ENCODE data around the gene DENND4B.

DNA sequence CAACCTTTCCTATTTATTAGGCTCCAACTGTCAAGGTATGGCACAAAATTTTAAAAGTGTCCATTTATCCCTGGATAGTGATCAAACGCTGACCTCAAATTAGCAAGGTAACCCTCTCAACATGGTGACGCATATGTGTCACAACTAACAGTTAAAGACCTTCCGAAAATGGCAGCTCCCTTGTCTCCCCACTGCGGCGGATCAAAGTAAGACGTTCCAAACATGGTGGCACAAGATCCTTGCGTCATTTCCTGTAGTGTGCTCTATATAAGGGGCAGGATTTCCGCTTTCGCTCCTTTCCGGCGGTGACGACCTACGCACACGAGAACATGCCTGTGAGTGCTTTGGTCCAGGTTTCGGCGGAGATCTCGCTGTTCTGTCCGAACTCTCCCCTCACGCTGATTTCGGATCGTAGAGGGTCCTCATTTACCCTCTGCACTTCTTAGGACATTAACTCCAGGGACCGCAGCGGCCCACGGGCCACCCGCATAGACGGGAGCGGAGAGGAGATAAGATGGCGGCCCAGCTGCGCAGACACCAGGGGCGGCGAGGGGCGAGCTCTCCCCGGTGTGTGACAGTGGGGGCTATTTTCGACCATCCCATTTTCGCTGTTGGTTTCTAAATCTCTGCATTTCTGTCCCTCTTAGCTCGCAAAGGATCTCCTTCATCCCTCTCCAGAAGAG, 44.1 kb upstream of the DENND4B start, which contains the start of gene RPS27:
- TF ChIP-seq, protein P1, sequence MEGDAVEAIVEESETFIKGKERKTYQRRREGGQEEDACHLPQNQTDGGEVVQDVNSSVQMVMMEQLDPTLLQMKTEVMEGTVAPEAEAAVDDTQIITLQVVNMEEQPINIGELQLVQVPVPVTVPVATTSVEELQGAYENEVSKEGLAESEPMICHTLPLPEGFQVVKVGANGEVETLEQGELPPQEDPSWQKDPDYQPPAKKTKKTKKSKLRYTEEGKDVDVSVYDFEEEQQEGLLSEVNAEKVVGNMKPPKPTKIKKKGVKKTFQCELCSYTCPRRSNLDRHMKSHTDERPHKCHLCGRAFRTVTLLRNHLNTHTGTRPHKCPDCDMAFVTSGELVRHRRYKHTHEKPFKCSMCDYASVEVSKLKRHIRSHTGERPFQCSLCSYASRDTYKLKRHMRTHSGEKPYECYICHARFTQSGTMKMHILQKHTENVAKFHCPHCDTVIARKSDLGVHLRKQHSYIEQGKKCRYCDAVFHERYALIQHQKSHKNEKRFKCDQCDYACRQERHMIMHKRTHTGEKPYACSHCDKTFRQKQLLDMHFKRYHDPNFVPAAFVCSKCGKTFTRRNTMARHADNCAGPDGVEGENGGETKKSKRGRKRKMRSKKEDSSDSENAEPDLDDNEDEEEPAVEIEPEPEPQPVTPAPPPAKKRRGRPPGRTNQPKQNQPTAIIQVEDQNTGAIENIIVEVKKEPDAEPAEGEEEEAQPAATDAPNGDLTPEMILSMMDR (IDR thresholded peaks at IDR 0.05): peak in 1 of 6 experiments; percentile 20
- peak; percentile 95 to 97 for TF ChIP-seq POLR2A (IDR thresholded peaks at IDR 0.05)

All from adrenal gland (tissue), 5 donors.